ENCODE results near the gene TRAPPC3. TPM values are rescaled to one million over a fixed set of nuclear protein-coding genes. Genes with fewer than 3 reads are reported as not detected.

TRAPPC3 gene
- total and polyA plus RNA-seq, 3 experiments from 2014 or later = 61.7 to 117 (median 63.1) TPM

GRCh38 chr1:36098650-36099365, 50.5 kb downstream of the TRAPPC3 start:
- Histone ChIP-seq H3K27ac (ENCODE audit: low read depth, low read length) (no peak overlapping the region), H3K4me1 (ENCODE audit: insufficient read depth, low read length) (no peaks in the 10 kb centered on the region), H3K4me3 (ENCODE audit: low read length) (no peak overlapping the region), H3K9me3 (ENCODE audit: low read length) (no peaks in the 10 kb centered on the region), H3K36me3 (ENCODE audit: insufficient read depth, low read length) (peaks cover 21% of the 10 kb centered on the region), H3K27me3 (ENCODE audit: insufficient read depth, low read length, poor library complexity, severe bottlenecking) (no peaks in the 10 kb centered on the region)
- ChIA-PET CTCF (interaction anchor here (1.8 to 9.0 kb wide), 3 partner anchors 36 to 187 kb away, joined by 8 to 76 read pairs (median 13); partner anchors contain the start of gene TRAPPC3), POLR2A (no interaction called here)
- peak overlapping the region in 1 of 8 donors; percentile 14 for H3K27ac Mint-ChIP-seq
- H3K4me3 Mint-ChIP-seq = no peak overlapping the region
- no peak for DNase-seq
- no peaks in the 10 kb centered on the region for H3K9me3 Mint-ChIP-seq
- peaks cover 0 to 27% (median 1%) of the 10 kb centered on the region in 3 donors for H3K36me3 Mint-ChIP-seq
- no peaks in the 10 kb centered on the region for H3K27me3 Mint-ChIP-seq
- peaks cover 0 to 7% (median 4%) of the 10 kb centered on the region in 3 donors for H3K4me1 Mint-ChIP-seq

- ChIA-PET POLR2A (no interaction called here), CTCF (interaction anchor here (1.2 to 9.0 kb wide), 4 partner anchors 34 to 90 kb away, joined by 3 to 76 read pairs (median 11); partner anchors contain the start of gene TRAPPC3)
- Mint-ChIP-seq H3K4me1 (peaks cover 0 to 7% (median 4%) of the 10 kb centered on the region in 3 donors), H3K27ac (no peak overlapping the region), H3K36me3 (peaks cover 0 to 36% (median 2%) of the 10 kb centered on the region in 3 donors), H3K4me3 (no peak overlapping the region), H3K27me3 (no peaks in the 10 kb centered on the region), H3K9me3 (no peaks in the 10 kb centered on the region)
- no peak overlapping the region for H3K4me3 ChIP-seq (ENCODE audit: low read length)
- peaks cover 29% of the 10 kb centered on the region for H3K36me3 ChIP-seq (ENCODE audit: insufficient read depth, low read length)
- H3K4me1 ChIP-seq (ENCODE audit: insufficient read depth, low read length) = no peaks in the 10 kb centered on the region
- DNase-seq = no peak
- no peaks in the 10 kb centered on the region for H3K9me3 ChIP-seq (ENCODE audit: low read length)
- no peaks in the 10 kb centered on the region for H3K27me3 ChIP-seq (ENCODE audit: insufficient read depth, low read length, poor library complexity, severe bottlenecking)
- H3K27ac ChIP-seq (ENCODE audit: low read depth, low read length) = no peak overlapping the region
These were observed 51.3 kb downstream of the TRAPPC3 start for GRCh38 chr1:36097693-36098585.

DNA sequence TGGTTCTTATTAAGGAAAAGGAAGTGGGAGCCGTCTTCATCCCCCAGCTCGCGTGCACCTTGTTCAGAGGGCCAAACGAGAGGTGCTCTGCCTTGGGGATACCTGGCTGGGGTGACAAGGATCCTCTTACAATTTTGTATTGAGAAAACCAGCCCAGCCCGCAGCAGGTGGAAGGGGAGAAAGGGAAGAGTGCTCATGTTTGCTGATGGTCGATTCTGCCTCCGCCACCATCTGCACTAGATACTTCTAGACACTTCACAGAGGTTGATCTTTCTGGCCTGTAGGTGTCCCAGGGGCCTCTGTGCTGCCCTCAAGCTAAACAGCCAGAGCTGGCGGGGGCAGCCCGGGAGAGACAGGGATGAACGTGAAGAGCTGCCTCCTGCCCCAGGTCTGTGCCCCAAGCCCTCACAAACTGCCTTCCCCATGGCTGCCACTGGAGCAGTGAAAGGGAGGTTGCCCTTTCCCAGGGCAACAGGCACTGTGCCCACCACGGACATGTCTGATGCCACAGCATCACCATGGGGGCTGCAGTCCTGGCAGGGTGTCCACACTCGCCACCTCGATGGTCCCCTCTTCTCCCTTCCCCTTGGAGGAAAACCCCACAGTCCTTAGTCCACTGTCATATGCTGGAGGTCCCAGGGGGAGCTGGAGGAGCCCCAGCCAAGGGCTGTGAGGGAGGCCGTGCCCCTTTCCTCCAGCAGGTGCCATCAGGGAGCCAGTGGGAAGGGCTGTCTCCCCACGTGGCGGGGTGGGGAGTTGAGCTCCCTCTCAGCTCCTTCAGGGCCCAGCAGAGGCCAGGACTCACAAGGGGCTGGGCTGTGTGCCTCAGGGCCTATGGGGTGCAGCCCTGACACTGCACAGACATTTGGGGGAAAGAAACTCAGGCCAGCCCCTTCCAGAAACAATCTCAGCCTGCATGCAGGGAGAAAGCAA, 52.5 kb downstream of the TRAPPC3 start:
- POLR2A ChIA-PET = no interaction called here

GRCh38 chr1:36095760-36096405, 53.4 kb downstream of the TRAPPC3 start:
- Mint-ChIP-seq H3K36me3 (peaks cover 0 to 55% (median 2%) of the 10 kb centered on the region in 3 donors), H3K4me1 (peaks cover 0 to 23% (median 7%) of the 10 kb centered on the region in 3 donors), H3K4me3 (no peak overlapping the region), H3K9me3 (no peaks in the 10 kb centered on the region), H3K27ac (peak overlapping the region in 2 of 8 donors; percentile 45 to 77), H3K27me3 (no peaks in the 10 kb centered on the region)
- Histone ChIP-seq H3K36me3 (ENCODE audit: insufficient read depth, low read length) (peaks cover 50% of the 10 kb centered on the region), H3K27ac (ENCODE audit: low read depth, low read length) (no peak overlapping the region), H3K9me3 (ENCODE audit: low read length) (no peaks in the 10 kb centered on the region), H3K4me1 (ENCODE audit: insufficient read depth, low read length) (no peaks in the 10 kb centered on the region), H3K4me3 (ENCODE audit: low read length) (no peak overlapping the region), H3K27me3 (ENCODE audit: insufficient read depth, low read length, poor library complexity, severe bottlenecking) (no peaks in the 10 kb centered on the region)
- CTCF ChIA-PET = interaction anchor here (0.7 to 9.0 kb wide), 4 partner anchors 39 to 92 kb away, joined by 3 to 76 read pairs (median 11); partner anchors contain the start of gene TRAPPC3
- POLR2A ChIA-PET = interaction anchor here (0.7 kb wide), 1 partner anchor 84 kb away, joined by 3 read pairs; no protein-coding TSS in a partner anchor
- DNase-seq = no peak

More for the DNA sequence above, 52.5 kb downstream of the TRAPPC3 start:
- H3K9me3 ChIP-seq (ENCODE audit: low read length) = no peaks in the 10 kb centered on the region
- no peaks in the 10 kb centered on the region for H3K4me1 ChIP-seq (ENCODE audit: insufficient read depth, low read length)
- Mint-ChIP-seq H3K27ac (peak overlapping the region in 2 of 8 donors; percentile 71 to 85), H3K4me3 (no peak overlapping the region), H3K27me3 (no peaks in the 10 kb centered on the region), H3K36me3 (peaks cover 0 to 47% (median 2%) of the 10 kb centered on the region in 3 donors), H3K4me1 (peaks cover 0 to 14% (median 4%) of the 10 kb centered on the region in 3 donors), H3K9me3 (no peaks in the 10 kb centered on the region)
- CTCF ChIA-PET = interaction anchor here (0.7 to 9.0 kb wide), 5 partner anchors 35 to 91 kb away, joined by 3 to 76 read pairs (median 7); partner anchors contain the start of gene TRAPPC3
- no peak for DNase-seq
- H3K4me3 ChIP-seq (ENCODE audit: low read length) = no peak overlapping the region
- H3K36me3 ChIP-seq (ENCODE audit: insufficient read depth, low read length) = peaks cover 41% of the 10 kb centered on the region
- no peak overlapping the region for H3K27ac ChIP-seq (ENCODE audit: low read depth, low read length)
- H3K27me3 ChIP-seq (ENCODE audit: insufficient read depth, low read length, poor library complexity, severe bottlenecking) = no peaks in the 10 kb centered on the region

DNA sequence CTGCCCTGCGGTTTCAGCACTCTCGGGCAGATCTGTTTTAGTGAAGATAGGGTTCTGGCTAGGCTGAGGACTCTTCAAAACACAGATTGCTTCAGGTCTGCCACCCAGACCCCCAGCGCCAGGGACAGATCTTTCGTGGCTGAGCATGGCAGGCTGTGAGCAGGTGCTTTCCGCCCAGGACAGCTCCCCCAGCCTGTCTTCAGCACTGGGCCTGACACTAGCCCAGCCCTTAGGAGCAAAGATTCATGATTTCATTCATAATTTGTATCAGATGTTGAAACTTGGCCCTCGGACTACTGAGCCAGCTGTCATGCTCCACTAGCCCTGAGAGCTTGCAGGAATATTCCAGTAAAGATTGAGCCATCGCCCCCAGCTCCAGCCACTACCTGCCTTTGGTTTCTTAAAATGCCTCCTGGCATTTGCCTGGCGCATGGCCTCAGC, 54.6 kb downstream of the TRAPPC3 start:
- H3K27ac ChIP-seq (ENCODE audit: low read depth, low read length) = no peak overlapping the region
- peaks cover 50% of the 10 kb centered on the region for H3K36me3 ChIP-seq (ENCODE audit: insufficient read depth, low read length)
- no peak overlapping the region for H3K4me3 ChIP-seq (ENCODE audit: low read length)
- H3K4me1 ChIP-seq (ENCODE audit: insufficient read depth, low read length) = peaks cover 7% of the 10 kb centered on the region
- DNase-seq = no peak
- Mint-ChIP-seq H3K36me3 (peaks cover 0 to 59% (median 2%) of the 10 kb centered on the region in 3 donors), H3K9me3 (no peaks in the 10 kb centered on the region), H3K27me3 (no peaks in the 10 kb centered on the region), H3K27ac (peak overlapping the region in 1 of 8 donors; percentile 76), H3K4me1 (peaks cover 6 to 24% (median 9%) of the 10 kb centered on the region in 3 donors), H3K4me3 (no peak overlapping the region)
- no peaks in the 10 kb centered on the region for H3K27me3 ChIP-seq (ENCODE audit: insufficient read depth, low read length, poor library complexity, severe bottlenecking)
- ChIA-PET CTCF (interaction anchor here (0.8 to 9.0 kb wide), 5 partner anchors 40 to 191 kb away, joined by 3 to 76 read pairs (median 6); partner anchors contain the start of genes THRAP3 and TRAPPC3), POLR2A (no interaction called here)
- H3K9me3 ChIP-seq (ENCODE audit: low read length) = no peaks in the 10 kb centered on the region

DNA sequence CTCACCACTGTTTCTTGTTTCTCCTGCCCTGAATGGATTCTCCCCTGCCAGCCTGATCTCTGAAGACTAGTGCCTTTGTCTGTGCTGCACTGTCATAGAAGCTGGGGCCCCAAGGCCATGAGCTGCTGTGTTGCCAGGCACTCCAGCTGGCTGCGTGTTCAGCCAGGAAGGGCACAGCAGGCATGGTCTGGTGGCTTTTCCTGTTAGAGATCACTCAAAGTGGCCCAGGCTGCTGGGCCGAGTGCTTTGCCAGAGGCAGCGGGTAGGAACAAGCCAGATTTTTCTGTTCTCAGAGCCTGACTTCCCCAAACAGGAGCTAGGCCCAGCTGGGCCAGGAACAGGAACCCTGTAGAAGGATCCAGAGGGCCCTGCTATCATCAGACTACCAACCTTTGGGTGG, 55.4 kb downstream of the TRAPPC3 start:
- H3K27me3 Mint-ChIP-seq = no peaks in the 10 kb centered on the region
- peaks cover 0 to 65% (median 2%) of the 10 kb centered on the region in 3 donors for H3K36me3 Mint-ChIP-seq
- peak overlapping the region in 1 of 7 donors; percentile 42 for H3K4me3 Mint-ChIP-seq
- H3K4me1 Mint-ChIP-seq = peaks cover 12 to 29% (median 14%) of the 10 kb centered on the region in 3 donors
- H3K4me1 ChIP-seq (ENCODE audit: insufficient read depth, low read length) = peaks cover 11% of the 10 kb centered on the region
- POLR2A ChIA-PET = no interaction called here
- H3K27ac ChIP-seq (ENCODE audit: low read depth, low read length) = no peak overlapping the region
- H3K9me3 Mint-ChIP-seq = no peaks in the 10 kb centered on the region
- no peaks in the 10 kb centered on the region for H3K9me3 ChIP-seq (ENCODE audit: low read length)
- DNase-seq = no peak
- CTCF ChIA-PET = interaction anchor here (1.3 to 2.1 kb wide), 3 partner anchors 41 to 192 kb away, joined by 3 to 6 read pairs (median 5); partner anchors contain the start of gene TRAPPC3
- H3K27ac Mint-ChIP-seq = no peak overlapping the region
- H3K27me3 ChIP-seq (ENCODE audit: insufficient read depth, low read length, poor library complexity, severe bottlenecking) = no peaks in the 10 kb centered on the region
- no peak overlapping the region for H3K4me3 ChIP-seq (ENCODE audit: low read length)
- H3K36me3 ChIP-seq (ENCODE audit: insufficient read depth, low read length) = peaks cover 50% of the 10 kb centered on the region

Measured in CD8-positive, alpha-beta memory T cell (primary cell).